A673 (cell line): ENCODE measurements around the gene CDC25C.

Experiments used
- CTCF ChIP-seq: fragments of 300-800, 200-600 bp; sonication (generic); conservative IDR thresholded peaks from 2 replicates; pipeline ENCODE4 v1.5.1; 2017; ENCODE audit warnings: low read depth, mild to moderate bottlenecking, antibody characterized with exemption, low read length, moderate library complexity, mixed read lengths
- EZH2 ChIP-seq: fragments of 200-600 bp; sonication (generic); IDR thresholded peaks from 2 replicates; pipeline ENCODE4 v1.6.1; 2017; ENCODE audit warnings: borderline replicate concordance, low read depth, mild to moderate bottlenecking, mixed read lengths, antibody characterized with exemption, low read length; ENCODE audit not compliant: poor library complexity, severe bottlenecking

GRCh38 chr5:138369261-138369660 is 37.7 kb upstream of the CDC25C start:
- TF ChIP-seq EZH2 (no peak), CTCF (no peak)
